NB4 (cell line): Measurements from ENCODE around the gene CPN2.

Experiments used
- CTCF ChIP-seq: IDR thresholded peaks from one replicate; pipeline ENCODE4 v1.5.1; 2012; ENCODE audit warnings: low read depth, low read length
- MAX ChIP-seq: IDR thresholded peaks from 2 replicates; pipeline ENCODE4 v1.6.1; 2011; ENCODE audit warnings: low read depth, low read length
- MYC ChIP-seq: IDR thresholded peaks from 2 replicates; pipeline ENCODE4 v1.6.1; 2011; ENCODE audit warnings: low read depth, low read length
- POLR2A ChIP-seq: IDR thresholded peaks from 2 replicates; pipeline ENCODE4 v1.6.1; 2011; ENCODE audit warnings: mild to moderate bottlenecking; ENCODE audit not compliant: insufficient read length; ENCODE audit errors: extremely low read depth

- TF ChIP-seq CTCF (no peak), POLR2A (no peak), MAX (no peak), MYC (no peak)
Measured at GRCh38 chr3:194340757-194341400, 10.2 kb downstream of the CPN2 start.
